GM12878 (cell line): ENCODE data around the gene NT5DC3. TPM values are rescaled to one million over a fixed set of nuclear protein-coding genes. Genes with fewer than 3 reads are reported as not detected.

Source experiments
- ATAC-seq: fragments of 200-7000 bp; cut with Tn5 transposase; 3 replicates; pipeline ENCODE4 v1.9.1; 2020; ENCODE audit warnings: mild to moderate bottlenecking, moderate library complexity
- BruUV-seq: library from RNA; stranded (reverse); fragments of 400-500 nt; replicated peaks from 2 replicates; lab custom pipeline; 2021; lab: Mats Ljungman, UMichigan
- CTCF ChIA-PET: fragments of 300-600 bp; sonication (Branson Sonifier 250); formaldehyde crosslinking; extraction: SDS; loops from one replicate; lab custom pipeline; 2021; ENCODE audit warnings: inconsistent platforms; lab: Yijun Ruan, JAX
- POLR2A ChIA-PET: fragments of 350-600 bp; formaldehyde crosslinking; extraction: SDS; loops from one replicate; lab custom pipeline; 2021; ENCODE audit warnings: inconsistent platforms; lab: Charles Lee
- RAD21 ChIA-PET: fragments of 300-600 bp; sonication (Branson Sonifier 250); formaldehyde crosslinking; loops from one replicate; lab custom pipeline; 2023; ENCODE audit warnings: antibody characterized with exemption; ENCODE audit not compliant: unreplicated experiment; lab: Charles Lee
- SMC1A ChIA-PET: fragments of 300-600 bp; sonication (Branson Sonifier 250); formaldehyde crosslinking; loops from one replicate; lab custom pipeline; 2023; ENCODE audit not compliant: unreplicated experiment, uncharacterized antibody; lab: Charles Lee
- DNase-seq: peaks from one replicate; pipeline ENCODE4 v3.0.0-alpha.2; 2011; ENCODE audit warnings: low read depth, low spot score
- FAIRE-seq: peaks from 3 replicates; lab custom pipeline; 2011; peaks lifted over from hg19 to GRCh38; lab: Jason Lieb, UNC
- H2AFZ ChIP-seq: 2 replicates; pipeline ENCODE4 v1.6.0; 2011; ENCODE audit warnings: low read depth, low read length, control low read depth; ENCODE audit not compliant: control insufficient read depth
- H3K27ac ChIP-seq: 2 replicates; pipeline ENCODE4 v1.5.1; 2011; ENCODE audit warnings: control low read depth; ENCODE audit not compliant: control insufficient read depth, insufficient read depth
- H3K27me3 ChIP-seq, 2 experiments: replicated peaks in 1 of 2; 2 replicates each; pipeline versions ENCODE4 v1.6.0 to v1.6.1; 2011; ENCODE audit warnings: low read length in 1 of 2; ENCODE audit not compliant: control insufficient read depth in 2 of 2, insufficient read depth in 2 of 2
- H3K36me3 ChIP-seq, 2 experiments: 2 replicates each; pipeline ENCODE4 v1.5.1; 2011; ENCODE audit warnings: low read length in 1 of 2; ENCODE audit not compliant: control insufficient read depth in 2 of 2, insufficient read depth in 2 of 2
- H3K4me1 ChIP-seq: 2 replicates; pipeline ENCODE4 v1.6.1; 2011; ENCODE audit warnings: mild to moderate bottlenecking, low read length, moderate library complexity, mixed read lengths; ENCODE audit not compliant: control insufficient read depth, insufficient read depth
- H3K4me2 ChIP-seq: 2 replicates; pipeline ENCODE4 v1.6.0; 2011; ENCODE audit warnings: control low read depth; ENCODE audit not compliant: control insufficient read depth, insufficient read depth
- H3K4me3 ChIP-seq: fragments of 200-600 bp; sonication (generic); 2 replicates; pipeline ENCODE4 v1.5.1; 2016
- H3K79me2 ChIP-seq: 2 replicates; pipeline ENCODE4 v1.6.0; 2011; ENCODE audit warnings: low read length; ENCODE audit not compliant: control insufficient read depth, insufficient read depth
- H3K9ac ChIP-seq: 2 replicates; pipeline ENCODE4 v1.8.0; 2011; ENCODE audit warnings: low read length, control low read depth, mixed read lengths; ENCODE audit not compliant: control insufficient read depth, insufficient read depth
- H3K9me3 ChIP-seq: replicated peaks from 3 replicates; pipeline ENCODE4 v1.5.1; 2011; ENCODE audit warnings: mild to moderate bottlenecking, low read length; ENCODE audit not compliant: control insufficient read depth, insufficient read depth
- H4K20me1 ChIP-seq: 2 replicates; pipeline ENCODE4 v1.6.0; 2011; ENCODE audit not compliant: control insufficient read depth, insufficient read depth
- ATF7 ChIP-seq: fragments of 450-650 bp; IDR thresholded peaks from 2 replicates; pipeline ENCODE4 v1.6.1; 2016; ENCODE audit warnings: low read depth, mild to moderate bottlenecking
- CEBPB ChIP-seq, 2 experiments: fragments of 150-350 bp in 1 of 2; IDR thresholded peaks; 2 replicates each; pipeline ENCODE4 v1.6.1; 2012 to 2014; ENCODE audit warnings: low read depth in 2 of 2, low read length in 2 of 2, borderline replicate concordance in 1 of 2, inconsistent platforms in 1 of 2
- CHD1 ChIP-seq: IDR thresholded peaks from 2 replicates; pipeline ENCODE4 v1.6.1; 2012; ENCODE audit warnings: low read depth, low read length, improper control_type of control experiment
- ESRRA ChIP-seq: IDR thresholded peaks from 2 replicates; pipeline ENCODE4 v1.6.1; 2012; ENCODE audit warnings: mild to moderate bottlenecking, low read length, improper control_type of control experiment
- KDM1A ChIP-seq: fragments of 200-600 bp; sonication (generic); IDR thresholded peaks from 2 replicates; pipeline ENCODE4 v1.6.1; 2016; ENCODE audit warnings: borderline replicate concordance
- SMC3 ChIP-seq: IDR thresholded peaks from 2 replicates; pipeline ENCODE4 v1.6.1; 2011; ENCODE audit warnings: low read length, improper control_type of control experiment, borderline replicate concordance
- SUZ12 ChIP-seq: fragments of 200-600 bp; sonication (generic); IDR thresholded peaks from one replicate; pipeline ENCODE4 v1.6.1; 2018; ENCODE audit warnings: antibody characterized with exemption, mild to moderate bottlenecking; ENCODE audit not compliant: unreplicated experiment
- TARDBP ChIP-seq: IDR thresholded peaks from 2 replicates; pipeline ENCODE4 v1.6.1; 2016; ENCODE audit warnings: borderline replicate concordance
- WGBS: methylation state at CpG from one replicate; pipeline ENCODE4 v1.1.6; 2016; ENCODE audit warnings: low lambda C conversion rate; ENCODE audit not compliant: insufficient replicate concordance, insufficient coverage; ENCODE audit errors: missing lambda C conversion rate; 5-methylcytosine and 5-hydroxymethylcytosine counted together
- in situ Hi-C: fragments of 300-500 bp; cut with MboI; formaldehyde crosslinking; loops from 9 replicates; pipeline ENCODE4 v1.14.3; 2018; ENCODE audit warnings: mixed read lengths
- intact Hi-C: fragments of 100-400 bp; cut with micrococcal nuclease; formaldehyde crosslinking; loops from one replicate; pipeline ENCODE4 v1.14.2; 2022; ENCODE audit not compliant: unreplicated experiment
- polyA plus RNA-seq, 11 experiments: library from polyadenylated mRNA; depleted of rRNA in 4 of 11; unstranded in 6 of 11; stranded (reverse) in 5 of 11; fragments of >200 nt; fragmentation: Nextera tagmentation in 4 of 11; fragmentation: Illumina TruSeq in 1 of 11; extraction: Ambion mirVana in 4 of 11; extraction: Trizol in 1 of 11; gene quantifications; 1 replicate in 1 of 11; 2 replicates in 10 of 11; pipeline versions ENCODE4 v1.2.1 to v1.2.3, GENCODE V29; 2011 to 2016; ENCODE audit warnings: inconsistent platforms in 2 of 11, missing spikeins in 2 of 11, low read depth in 1 of 11
- total RNA-seq, 4 experiments: library from RNA; depleted of rRNA in 3 of 4; stranded (reverse); fragments of >200 nt in 3 of 4; fragmentation: Illumina TruSeq in 1 of 4; extraction: Trizol in 1 of 4; gene quantifications; 2 replicates each; pipeline versions ENCODE4 v1.2.1 to v1.2.3, GENCODE V29; 2013 to 2021
- TF ChIP-seq, protein P1 (sequence below): fragments of 450-650 bp; conservative IDR thresholded peaks from 2 replicates; pipeline ENCODE4 v1.6.1; 2017; ENCODE audit warnings: mild to moderate bottlenecking, moderate library complexity
- TF ChIP-seq, protein P2 (sequence below): fragments of 450-650 bp; IDR thresholded peaks from 2 replicates; pipeline ENCODE4 v1.6.1; 2017; ENCODE audit warnings: mild to moderate bottlenecking, moderate library complexity
- TF ChIP-seq, protein P3 (sequence below): IDR thresholded peaks from 2 replicates; pipeline ENCODE4 v1.6.1; 2012; ENCODE audit warnings: low read length, inconsistent platforms
- TF ChIP-seq, protein P4 (sequence below): IDR thresholded peaks from 2 replicates; pipeline ENCODE4 v1.6.1; 2012; ENCODE audit warnings: improper control_type of control experiment, low read depth, low read length; ENCODE audit not compliant: insufficient replicate concordance

Gene NT5DC3
- total and polyA plus RNA-seq, 10 of the 15 experiments (the other 5 are each of a cell fraction or from before 2014, with no cell fraction given): 2.0 to 12.4 (median 5.9) TPM

GRCh38 chr12:103848143-103848542 is 7.1 kb upstream of the NT5DC3 start:
- H3K36me3 ChIP-seq: no peaks in the 10 kb centered on the region
- H3K4me3 ChIP-seq: no peak overlapping the region
- in situ Hi-C loops: no loop called here
- H2AFZ ChIP-seq: no peak overlapping the region
- H3K4me2 ChIP-seq: no peak overlapping the region
- ChIA-PET CTCF (no interaction called here), SMC1A (no interaction called here), POLR2A (no interaction called here), RAD21 (no interaction called here)
- DNase-seq (no peak), ATAC-seq (no peak), FAIRE-seq (no peak)
- H3K9me3 ChIP-seq: no peaks in the 10 kb centered on the region
- H3K27me3 ChIP-seq: no peaks in the 10 kb centered on the region
- no peaks in the 10 kb centered on the region for H4K20me1 ChIP-seq
- H3K9ac ChIP-seq: no peak overlapping the region
- no peak overlapping the region for H3K27ac ChIP-seq
- 69% methylated on average over 3 of the region's 3 CpGs for WGBS
- BruUV-seq: no TSS peak
- no peaks in the 10 kb centered on the region for H3K4me1 ChIP-seq
- H3K79me2 ChIP-seq: no peaks in the 10 kb centered on the region
- intact Hi-C loops: loop anchor here (10.0 kb wide), 1 partner anchor 273 kb away; no protein-coding TSS in a partner anchor
- TF ChIP-seq CEBPB (IDR thresholded peaks at IDR 0.05; ENCODE audit: borderline replicate concordance in 1 of 2, low read depth in 2 of 2, low read length in 2 of 2) (no peak), TARDBP (no peak), KDM1A (no peak), SMC3 (no peak), SUZ12 (no peak), CHD1 (no peak), ESRRA (no peak), ATF7 (no peak)
- TF ChIP-seq, protein P1, sequence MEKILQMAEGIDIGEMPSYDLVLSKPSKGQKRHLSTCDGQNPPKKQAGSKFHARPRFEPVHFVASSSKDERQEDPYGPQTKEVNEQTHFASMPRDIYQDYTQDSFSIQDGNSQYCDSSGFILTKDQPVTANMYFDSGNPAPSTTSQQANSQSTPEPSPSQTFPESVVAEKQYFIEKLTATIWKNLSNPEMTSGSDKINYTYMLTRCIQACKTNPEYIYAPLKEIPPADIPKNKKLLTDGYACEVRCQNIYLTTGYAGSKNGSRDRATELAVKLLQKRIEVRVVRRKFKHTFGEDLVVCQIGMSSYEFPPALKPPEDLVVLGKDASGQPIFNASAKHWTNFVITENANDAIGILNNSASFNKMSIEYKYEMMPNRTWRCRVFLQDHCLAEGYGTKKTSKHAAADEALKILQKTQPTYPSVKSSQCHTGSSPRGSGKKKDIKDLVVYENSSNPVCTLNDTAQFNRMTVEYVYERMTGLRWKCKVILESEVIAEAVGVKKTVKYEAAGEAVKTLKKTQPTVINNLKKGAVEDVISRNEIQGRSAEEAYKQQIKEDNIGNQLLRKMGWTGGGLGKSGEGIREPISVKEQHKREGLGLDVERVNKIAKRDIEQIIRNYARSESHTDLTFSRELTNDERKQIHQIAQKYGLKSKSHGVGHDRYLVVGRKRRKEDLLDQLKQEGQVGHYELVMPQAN: no peak
- TF ChIP-seq, protein P2, sequence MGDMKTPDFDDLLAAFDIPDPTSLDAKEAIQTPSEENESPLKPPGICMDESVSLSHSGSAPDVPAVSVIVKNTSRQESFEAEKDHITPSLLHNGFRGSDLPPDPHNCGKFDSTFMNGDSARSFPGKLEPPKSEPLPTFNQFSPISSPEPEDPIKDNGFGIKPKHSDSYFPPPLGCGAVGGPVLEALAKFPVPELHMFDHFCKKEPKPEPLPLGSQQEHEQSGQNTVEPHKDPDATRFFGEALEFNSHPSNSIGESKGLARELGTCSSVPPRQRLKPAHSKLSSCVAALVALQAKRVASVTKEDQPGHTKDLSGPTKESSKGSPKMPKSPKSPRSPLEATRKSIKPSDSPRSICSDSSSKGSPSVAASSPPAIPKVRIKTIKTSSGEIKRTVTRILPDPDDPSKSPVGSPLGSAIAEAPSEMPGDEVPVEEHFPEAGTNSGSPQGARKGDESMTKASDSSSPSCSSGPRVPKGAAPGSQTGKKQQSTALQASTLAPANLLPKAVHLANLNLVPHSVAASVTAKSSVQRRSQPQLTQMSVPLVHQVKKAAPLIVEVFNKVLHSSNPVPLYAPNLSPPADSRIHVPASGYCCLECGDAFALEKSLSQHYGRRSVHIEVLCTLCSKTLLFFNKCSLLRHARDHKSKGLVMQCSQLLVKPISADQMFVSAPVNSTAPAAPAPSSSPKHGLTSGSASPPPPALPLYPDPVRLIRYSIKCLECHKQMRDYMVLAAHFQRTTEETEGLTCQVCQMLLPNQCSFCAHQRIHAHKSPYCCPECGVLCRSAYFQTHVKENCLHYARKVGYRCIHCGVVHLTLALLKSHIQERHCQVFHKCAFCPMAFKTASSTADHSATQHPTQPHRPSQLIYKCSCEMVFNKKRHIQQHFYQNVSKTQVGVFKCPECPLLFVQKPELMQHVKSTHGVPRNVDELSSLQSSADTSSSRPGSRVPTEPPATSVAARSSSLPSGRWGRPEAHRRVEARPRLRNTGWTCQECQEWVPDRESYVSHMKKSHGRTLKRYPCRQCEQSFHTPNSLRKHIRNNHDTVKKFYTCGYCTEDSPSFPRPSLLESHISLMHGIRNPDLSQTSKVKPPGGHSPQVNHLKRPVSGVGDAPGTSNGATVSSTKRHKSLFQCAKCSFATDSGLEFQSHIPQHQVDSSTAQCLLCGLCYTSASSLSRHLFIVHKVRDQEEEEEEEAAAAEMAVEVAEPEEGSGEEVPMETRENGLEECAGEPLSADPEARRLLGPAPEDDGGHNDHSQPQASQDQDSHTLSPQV: no peak
- TF ChIP-seq, protein P3, sequence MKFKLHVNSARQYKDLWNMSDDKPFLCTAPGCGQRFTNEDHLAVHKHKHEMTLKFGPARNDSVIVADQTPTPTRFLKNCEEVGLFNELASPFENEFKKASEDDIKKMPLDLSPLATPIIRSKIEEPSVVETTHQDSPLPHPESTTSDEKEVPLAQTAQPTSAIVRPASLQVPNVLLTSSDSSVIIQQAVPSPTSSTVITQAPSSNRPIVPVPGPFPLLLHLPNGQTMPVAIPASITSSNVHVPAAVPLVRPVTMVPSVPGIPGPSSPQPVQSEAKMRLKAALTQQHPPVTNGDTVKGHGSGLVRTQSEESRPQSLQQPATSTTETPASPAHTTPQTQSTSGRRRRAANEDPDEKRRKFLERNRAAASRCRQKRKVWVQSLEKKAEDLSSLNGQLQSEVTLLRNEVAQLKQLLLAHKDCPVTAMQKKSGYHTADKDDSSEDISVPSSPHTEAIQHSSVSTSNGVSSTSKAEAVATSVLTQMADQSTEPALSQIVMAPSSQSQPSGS: no peak
- TF ChIP-seq, protein P4, sequence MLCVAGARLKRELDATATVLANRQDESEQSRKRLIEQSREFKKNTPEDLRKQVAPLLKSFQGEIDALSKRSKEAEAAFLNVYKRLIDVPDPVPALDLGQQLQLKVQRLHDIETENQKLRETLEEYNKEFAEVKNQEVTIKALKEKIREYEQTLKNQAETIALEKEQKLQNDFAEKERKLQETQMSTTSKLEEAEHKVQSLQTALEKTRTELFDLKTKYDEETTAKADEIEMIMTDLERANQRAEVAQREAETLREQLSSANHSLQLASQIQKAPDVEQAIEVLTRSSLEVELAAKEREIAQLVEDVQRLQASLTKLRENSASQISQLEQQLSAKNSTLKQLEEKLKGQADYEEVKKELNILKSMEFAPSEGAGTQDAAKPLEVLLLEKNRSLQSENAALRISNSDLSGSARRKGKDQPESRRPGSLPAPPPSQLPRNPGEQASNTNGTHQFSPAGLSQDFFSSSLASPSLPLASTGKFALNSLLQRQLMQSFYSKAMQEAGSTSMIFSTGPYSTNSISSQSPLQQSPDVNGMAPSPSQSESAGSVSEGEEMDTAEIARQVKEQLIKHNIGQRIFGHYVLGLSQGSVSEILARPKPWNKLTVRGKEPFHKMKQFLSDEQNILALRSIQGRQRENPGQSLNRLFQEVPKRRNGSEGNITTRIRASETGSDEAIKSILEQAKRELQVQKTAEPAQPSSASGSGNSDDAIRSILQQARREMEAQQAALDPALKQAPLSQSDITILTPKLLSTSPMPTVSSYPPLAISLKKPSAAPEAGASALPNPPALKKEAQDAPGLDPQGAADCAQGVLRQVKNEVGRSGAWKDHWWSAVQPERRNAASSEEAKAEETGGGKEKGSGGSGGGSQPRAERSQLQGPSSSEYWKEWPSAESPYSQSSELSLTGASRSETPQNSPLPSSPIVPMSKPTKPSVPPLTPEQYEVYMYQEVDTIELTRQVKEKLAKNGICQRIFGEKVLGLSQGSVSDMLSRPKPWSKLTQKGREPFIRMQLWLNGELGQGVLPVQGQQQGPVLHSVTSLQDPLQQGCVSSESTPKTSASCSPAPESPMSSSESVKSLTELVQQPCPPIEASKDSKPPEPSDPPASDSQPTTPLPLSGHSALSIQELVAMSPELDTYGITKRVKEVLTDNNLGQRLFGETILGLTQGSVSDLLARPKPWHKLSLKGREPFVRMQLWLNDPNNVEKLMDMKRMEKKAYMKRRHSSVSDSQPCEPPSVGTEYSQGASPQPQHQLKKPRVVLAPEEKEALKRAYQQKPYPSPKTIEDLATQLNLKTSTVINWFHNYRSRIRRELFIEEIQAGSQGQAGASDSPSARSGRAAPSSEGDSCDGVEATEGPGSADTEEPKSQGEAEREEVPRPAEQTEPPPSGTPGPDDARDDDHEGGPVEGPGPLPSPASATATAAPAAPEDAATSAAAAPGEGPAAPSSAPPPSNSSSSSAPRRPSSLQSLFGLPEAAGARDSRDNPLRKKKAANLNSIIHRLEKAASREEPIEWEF: no peak
